ENCODE results near the gene APOB.
"Not testable (repeated sequence)": the region's sequence is repeated elsewhere in the genome, so short reads cannot be mapped to it uniquely, and the experiment has no call there.

The APOB gene

GRCh38 chr2:21033237-21034155, 10.4 kb downstream of the APOB start:
- no peak for DNase-seq

DNA sequence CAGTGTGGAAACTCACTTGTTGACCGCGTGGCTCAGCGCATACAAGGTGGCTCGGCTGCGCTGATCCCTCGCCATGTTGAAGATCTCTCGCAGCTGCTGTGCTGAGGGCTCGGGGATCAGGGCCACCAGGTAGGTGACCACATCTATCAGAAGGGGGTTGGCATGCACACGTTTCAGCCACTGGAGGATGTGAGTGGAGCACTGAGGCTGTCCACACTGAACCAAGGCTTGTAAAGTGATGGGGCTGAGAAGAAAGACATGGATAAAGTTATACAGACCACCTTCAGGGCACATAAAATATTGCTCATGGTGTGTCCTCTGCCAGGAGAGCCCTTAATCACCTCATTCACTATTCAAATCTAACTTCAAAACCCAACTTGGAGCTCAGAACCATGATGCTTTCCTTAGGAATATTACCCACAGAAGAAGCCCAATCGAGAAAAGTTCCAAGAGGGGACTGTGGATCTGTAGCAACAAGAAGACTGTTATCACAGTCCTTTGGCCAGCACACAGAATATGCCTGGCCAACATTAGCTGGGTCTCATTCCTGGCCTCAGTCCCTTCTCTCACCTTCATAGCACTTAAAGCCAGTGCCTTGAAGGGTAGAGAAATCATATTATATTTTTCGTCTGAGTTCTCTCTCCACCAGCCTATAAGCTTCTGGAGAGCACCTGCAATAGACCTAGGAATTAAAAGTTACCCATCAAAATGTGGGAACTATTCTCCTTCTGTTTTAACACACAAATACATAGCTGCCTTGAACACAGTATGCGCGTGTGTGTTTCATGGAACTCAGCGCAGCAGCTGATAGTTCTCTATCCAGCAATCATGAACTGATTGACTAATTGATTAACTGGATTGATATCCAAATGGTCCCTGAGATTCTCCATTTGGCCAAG, 11.3 kb downstream of the APOB start:
- DNase-seq: no peak

- DNase-seq: no peak
Observed at GRCh38 chr2:21030983-21031968, 12.6 kb downstream of the APOB start.

GRCh38 chr2:21029519-21029918, 14.4 kb downstream of the APOB start:
- no peak for DNase-seq

DNA sequence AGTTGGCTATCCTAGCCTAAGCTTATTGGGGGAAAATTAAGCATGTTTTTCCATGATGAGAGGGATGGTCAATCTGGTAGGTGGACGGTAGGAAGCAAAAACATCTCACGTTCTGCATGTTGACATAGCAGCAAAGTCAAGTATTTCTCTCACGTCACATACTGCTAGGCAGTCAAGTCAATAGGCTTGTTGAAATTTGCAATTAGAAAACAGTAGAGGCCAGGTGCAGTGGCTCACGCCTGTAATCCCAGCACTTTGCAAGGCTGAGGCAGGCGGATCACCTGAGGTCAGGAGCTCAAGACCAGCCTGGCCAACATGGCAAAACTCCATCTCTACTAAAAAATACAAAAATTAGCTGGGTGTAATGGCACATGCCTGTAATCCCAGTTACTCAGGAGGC, 14.9 kb downstream of the APOB start:
- DNase-seq: not testable (repeated sequence)

DNA sequence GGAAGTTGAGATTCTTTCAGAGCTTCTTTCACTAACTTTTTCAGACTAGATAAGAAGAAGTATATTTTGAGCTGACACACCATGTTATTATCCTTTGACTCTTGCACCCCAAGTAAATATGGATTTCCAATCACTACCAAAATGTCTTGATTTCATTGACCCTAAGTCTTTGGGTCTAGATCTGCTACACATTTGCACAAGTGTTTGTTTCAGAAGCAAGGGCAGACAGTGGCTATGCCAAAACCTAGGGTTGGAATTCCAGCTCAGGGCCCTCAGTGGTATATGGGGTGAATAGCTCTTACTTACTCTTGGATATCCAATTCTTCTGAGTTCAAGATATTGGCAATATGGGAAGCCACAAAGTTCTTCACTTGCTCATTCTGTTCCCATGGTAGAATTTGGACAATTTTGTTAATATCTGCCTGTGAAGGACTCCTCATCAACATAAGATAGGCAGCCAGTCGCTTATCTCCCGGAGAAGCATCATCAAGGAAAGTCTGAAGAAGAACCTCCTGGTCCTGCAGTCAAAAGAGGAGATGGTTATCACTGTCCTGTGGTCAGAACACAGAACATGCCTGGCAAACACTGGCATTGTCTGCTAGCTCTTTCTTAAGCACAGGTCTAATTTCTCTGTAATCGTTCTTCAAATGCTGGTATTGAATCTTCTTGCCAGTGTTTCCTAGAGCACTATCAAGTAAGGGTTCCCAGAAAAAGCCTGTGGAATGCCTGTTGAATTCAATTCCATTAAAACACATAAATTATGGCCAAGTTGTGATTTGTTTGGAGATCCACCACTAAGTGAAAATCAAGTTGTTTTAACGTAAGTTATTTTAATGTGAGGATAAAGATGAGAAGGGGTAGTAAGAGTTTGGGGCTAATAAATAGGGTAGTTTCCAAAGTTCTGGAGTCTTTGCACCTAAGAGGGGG, 15.6 kb downstream of the APOB start:
- no peak for DNase-seq

DNA sequence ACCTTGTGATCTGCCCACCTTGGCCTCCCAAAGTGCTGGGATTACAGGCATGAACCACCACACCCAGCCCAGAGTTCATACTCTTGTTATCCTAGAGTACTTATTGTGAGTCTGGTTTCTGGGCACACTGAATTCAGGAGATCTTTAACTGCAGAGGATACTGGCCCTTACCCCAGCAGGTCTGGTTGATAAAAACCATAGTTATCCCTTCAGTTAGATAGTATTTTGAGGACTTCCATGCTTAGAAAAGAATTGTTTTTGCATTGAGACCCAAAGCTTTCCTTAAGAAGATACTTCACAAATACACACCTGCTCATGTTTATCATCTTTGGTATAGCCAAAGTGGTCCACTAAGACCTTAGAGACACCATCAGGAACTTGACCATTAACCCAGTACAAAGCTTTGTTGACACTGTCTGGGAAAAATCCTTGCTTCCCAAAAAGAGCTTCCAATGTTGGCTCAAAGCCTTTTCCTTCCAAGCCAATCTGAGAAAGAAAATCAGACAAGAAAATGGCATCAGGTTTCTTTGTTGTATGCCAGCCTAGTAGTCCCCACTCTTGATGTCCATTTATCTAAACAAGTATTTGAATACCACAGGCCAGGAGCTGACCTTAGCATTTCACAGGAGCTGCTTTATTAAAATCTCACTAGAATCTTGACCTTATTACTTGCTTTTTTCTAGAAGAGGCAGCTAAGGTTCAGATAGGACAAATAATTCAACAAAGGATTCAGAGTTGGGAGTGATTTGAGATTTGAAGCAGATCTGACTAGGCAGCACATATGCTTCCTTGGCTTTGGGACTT, 17.2 kb downstream of the APOB start:
- DNase-seq: no peak

- DNase-seq: no peak
Observed at GRCh38 chr2:21025690-21026478, 18.0 kb downstream of the APOB start.

- no peak for DNase-seq
Observed at GRCh38 chr2:21024722-21025389, 19.0 kb downstream of the APOB start.

DNA sequence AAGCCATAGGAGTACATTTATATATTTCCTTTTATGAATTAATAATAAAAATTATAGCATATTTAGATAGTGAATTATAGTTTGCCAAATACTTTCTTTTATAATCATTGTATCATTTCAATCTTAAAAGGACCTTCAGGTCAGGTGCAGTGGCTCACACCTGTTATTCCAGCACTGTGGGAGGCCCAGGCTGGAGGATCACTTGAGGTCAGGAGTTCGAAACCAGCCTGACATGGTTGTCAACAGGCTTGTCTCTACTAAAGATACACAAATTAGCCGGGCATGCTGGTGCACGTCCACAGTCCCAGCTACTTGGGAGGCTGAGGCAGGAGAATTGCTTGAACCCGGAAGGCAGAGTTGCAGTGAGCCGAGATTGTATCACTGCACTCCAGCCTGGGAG, 19.7 kb downstream of the APOB start:
- no peak for DNase-seq

GRCh38 chr2:21023419-21024181, 20.3 kb downstream of the APOB start:
- no peak for DNase-seq

DNA sequence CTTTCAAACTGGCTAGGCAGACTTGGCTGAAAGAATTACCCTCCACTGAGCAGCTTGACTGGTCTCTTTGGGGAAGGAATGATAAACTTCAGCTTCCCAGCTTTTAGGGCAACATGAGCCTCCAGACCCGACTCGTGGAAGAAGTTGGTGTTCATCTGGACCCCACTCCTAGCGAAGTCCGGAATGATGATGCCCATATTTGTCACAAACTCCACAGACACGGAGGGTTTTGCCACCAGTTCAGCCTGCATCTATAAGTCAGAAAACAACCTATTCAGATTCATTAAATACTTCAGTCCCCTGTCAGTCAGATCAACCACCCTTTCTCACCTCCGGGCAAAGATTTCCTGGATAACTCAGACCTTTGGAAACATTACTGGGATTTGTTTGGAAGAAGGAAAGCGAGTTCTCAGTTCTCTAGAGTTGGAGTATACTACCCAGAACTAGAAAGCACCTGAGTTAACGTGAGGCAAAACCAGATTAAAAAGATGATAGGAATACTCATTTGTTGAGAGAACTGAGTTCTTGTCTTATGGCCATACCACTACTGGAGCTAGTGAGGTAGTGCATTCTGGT, 21.0 kb downstream of the APOB start:
- no peak for DNase-seq

DNA sequence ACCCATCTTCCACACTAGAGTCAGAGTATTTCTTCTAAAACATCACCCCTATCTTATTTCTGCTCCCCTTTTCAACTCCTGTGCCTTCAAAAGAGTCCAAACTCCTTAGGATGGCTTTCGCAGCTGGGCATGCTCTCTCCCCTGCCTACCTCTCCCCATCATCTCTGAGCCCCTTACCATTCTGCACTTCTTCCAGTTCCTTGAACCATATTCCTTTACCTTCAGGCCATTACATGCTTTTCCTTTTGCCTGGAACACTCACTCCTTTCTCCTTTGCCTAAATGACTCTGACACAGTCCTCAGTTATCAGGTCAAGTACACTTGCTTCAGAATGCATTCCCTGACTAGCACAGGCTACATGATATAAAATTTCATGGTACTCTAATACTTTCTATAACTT, 22.4 kb downstream of the APOB start:
- DNase-seq: no peak

- DNase-seq: no peak
Observed at GRCh38 chr2:21020668-21021288, 23.1 kb downstream of the APOB start.

- no peak for DNase-seq
Observed at GRCh38 chr2:21020031-21020667, 23.7 kb downstream of the APOB start.

DNA sequence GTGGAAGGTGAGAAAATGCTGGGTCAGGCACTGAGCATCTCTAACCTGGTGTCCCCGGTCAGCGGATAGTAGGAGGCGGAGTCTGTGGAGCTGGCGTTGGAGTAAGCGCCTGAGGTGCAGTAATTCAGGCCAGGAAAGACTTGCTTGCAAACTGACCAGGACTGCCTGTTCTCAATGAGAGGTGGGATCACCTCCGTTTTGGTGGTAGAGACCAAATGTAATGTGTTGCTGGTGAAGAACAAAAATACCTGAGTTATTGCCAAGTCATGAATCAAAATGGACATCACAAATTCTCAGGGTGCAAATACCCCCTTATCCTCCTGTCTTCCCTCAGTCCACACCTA, 24.2 kb downstream of the APOB start:
- DNase-seq: no peak

Data from NCI-H187 (cell line).